HCT116 (cell line): ENCODE data around the gene WDFY2. TPM values are rescaled to one million over a fixed set of nuclear protein-coding genes. Genes with fewer than 3 reads are reported as not detected.

Experiments
- ATAC-seq: fragments of 200-7000 bp; cut with Tn5 transposase; 2 replicates; pipeline ENCODE4 v1.9.1; 2020; ENCODE audit warnings: mild to moderate bottlenecking, moderate library complexity
- BruUV-seq: library from RNA; stranded (reverse); fragments of 400-500 nt; replicated peaks from 2 replicates; lab custom pipeline; 2021; lab: Mats Ljungman, UMichigan
- CTCF ChIA-PET: fragments of 300-600 bp; sonication (Branson Sonifier 250); formaldehyde crosslinking; loops from one replicate; lab custom pipeline; 2021; ENCODE audit warnings: antibody characterized with exemption; lab: Charles Lee
- POLR2A ChIA-PET: fragments of 300-600, 350-600 bp; sonication (Branson Sonifier 250); formaldehyde crosslinking; loops from one replicate; lab custom pipeline; 2021; ENCODE audit warnings: antibody characterized with exemption; lab: Charles Lee
- RAD21 ChIA-PET, 2 experiments: fragments of 300-600 bp; sonication (Branson Sonifier 250); formaldehyde crosslinking; loops; one replicate each; lab custom pipeline; 2023; ENCODE audit warnings: low total read pairs in 2 of 2; ENCODE audit not compliant: uncharacterized antibody in 2 of 2, unreplicated experiment in 2 of 2, low non-redundant PET in 1 of 2; lab: Charles Lee
- DNase-seq: peaks from one replicate; pipeline ENCODE4 v3.0.0-alpha.2; 2010; ENCODE audit warnings: low read depth, low spot score
- H2AFZ ChIP-seq: fragments of 200-600 bp; shearing (Covaris generic), sonication (generic); 2 replicates; pipeline ENCODE4 v1.6.1; 2017; ENCODE audit warnings: low read depth, mixed run types, mixed read lengths, antibody characterized with exemption, low read length; ENCODE audit not compliant: poor library complexity, severe bottlenecking
- H3K27ac ChIP-seq: 2 replicates; pipeline ENCODE4 v1.5.1; 2012; ENCODE audit warnings: low read depth, low read length
- H3K27me3 ChIP-seq: fragments of 200-600 bp; sonication (generic); 2 replicates; pipeline ENCODE4 v1.6.1; 2016; ENCODE audit warnings: mixed run types, low read length, mixed read lengths; ENCODE audit not compliant: insufficient read depth
- H3K36me3 ChIP-seq, 2 experiments: fragments of 200-500 bp in 1 of 2; fragments of 200-600 bp in 1 of 2; sonication (Bioruptor generic) in 1 of 2; sonication (generic) in 1 of 2; 2 replicates each; pipeline versions ENCODE4 v1.5.1 to v1.6.1; 2014 to 2016; ENCODE audit warnings: low read length in 2 of 2, inconsistent platforms in 1 of 2, mixed read lengths in 1 of 2, mixed run types in 1 of 2; ENCODE audit not compliant: insufficient read depth in 2 of 2, control insufficient read depth in 1 of 2
- H3K4me1 ChIP-seq, 2 experiments: fragments of 200-600 bp in 1 of 2; sonication (generic) in 1 of 2; 2 replicates each; pipeline versions ENCODE4 v1.5.1 to v1.6.1; 2012 to 2017; ENCODE audit warnings: low read length in 2 of 2, inconsistent platforms in 1 of 2, mild to moderate bottlenecking in 1 of 2, mixed read lengths in 1 of 2, mixed run types in 1 of 2, moderate library complexity in 1 of 2; ENCODE audit not compliant: insufficient read depth in 2 of 2, control insufficient read depth in 1 of 2
- H3K4me2 ChIP-seq: fragments of 200-600 bp; sonication (generic); 2 replicates; pipeline ENCODE4 v1.6.1; 2017; ENCODE audit warnings: mixed run types, low read length, mixed read lengths
- H3K4me3 ChIP-seq, 2 experiments: fragments of 200-600 bp in 1 of 2; sonication (generic) in 1 of 2; replicated peaks in 1 of 2; 2 replicates each; pipeline ENCODE4 v1.5.1; 2011 to 2016; ENCODE audit warnings: low read length in 2 of 2, control low read depth in 1 of 2, low read depth in 1 of 2, mild to moderate bottlenecking in 1 of 2, mixed read lengths in 1 of 2, mixed run types in 1 of 2
- H3K79me2 ChIP-seq: fragments of 200-600 bp; sonication (generic); 2 replicates; pipeline ENCODE4 v1.6.1; 2017; ENCODE audit warnings: mild to moderate bottlenecking, mixed run types, low read length, moderate library complexity, mixed read lengths; ENCODE audit not compliant: insufficient read depth
- H3K9ac ChIP-seq: fragments of 200-600 bp; sonication (generic); 2 replicates; pipeline ENCODE4 v1.6.1; 2016; ENCODE audit warnings: low read length, mixed read lengths
- H3K9me2 ChIP-seq: fragments of 200-600 bp; sonication (generic), shearing (Covaris generic); 2 replicates; pipeline ENCODE4 v1.6.1; 2017; ENCODE audit warnings: mixed run types, mild to moderate bottlenecking, moderate library complexity; ENCODE audit not compliant: insufficient read depth
- H3K9me3 ChIP-seq, 2 experiments: fragments of 200-500 bp in 1 of 2; fragments of 200-600 bp in 1 of 2; sonication (Bioruptor generic) in 1 of 2; sonication (generic) in 1 of 2; 2 replicates each; pipeline ENCODE4 v1.6.1; 2014 to 2017; ENCODE audit warnings: low read length in 2 of 2, mixed read lengths in 2 of 2, inconsistent platforms in 1 of 2, low read depth in 1 of 2, mild to moderate bottlenecking in 1 of 2, mixed run types in 1 of 2, moderate library complexity in 1 of 2; ENCODE audit not compliant: control insufficient read depth in 1 of 2, insufficient read depth in 1 of 2
- H4K20me1 ChIP-seq: fragments of 200-600 bp; sonication (generic), shearing (Covaris generic); 2 replicates; pipeline ENCODE4 v1.6.1; 2017; ENCODE audit warnings: mixed run types, mild to moderate bottlenecking, moderate library complexity; ENCODE audit not compliant: insufficient read depth
- CEBPB ChIP-seq: IDR thresholded peaks from 2 replicates; pipeline ENCODE4 v1.6.1; 2012; ENCODE audit warnings: low read depth
- EGR1 ChIP-seq: IDR thresholded peaks from 2 replicates; pipeline ENCODE4 v1.6.1; 2012; ENCODE audit warnings: low read depth
- EZH2phosphoT487 ChIP-seq: fragments of 200-600 bp; IDR thresholded peaks from 2 replicates; pipeline ENCODE4 v1.6.1; 2018; ENCODE audit warnings: antibody characterized with exemption, borderline replicate concordance
- FOSL1 ChIP-seq: IDR thresholded peaks from 2 replicates; pipeline ENCODE4 v1.6.1; 2012; ENCODE audit warnings: low read depth
- JUND ChIP-seq: IDR thresholded peaks from 2 replicates; pipeline ENCODE4 v1.6.1; 2012
- POLR2AphosphoS5 ChIP-seq: IDR thresholded peaks from 2 replicates; pipeline ENCODE4 v1.6.1; 2011; ENCODE audit warnings: mild to moderate bottlenecking, low read depth, low read length, moderate library complexity
- RAD21 ChIP-seq: IDR thresholded peaks from 2 replicates; pipeline ENCODE4 v1.6.1; 2012; ENCODE audit warnings: low read depth, mild to moderate bottlenecking
- SIN3A ChIP-seq: IDR thresholded peaks from 2 replicates; pipeline ENCODE4 v1.6.1; 2012; ENCODE audit warnings: low read depth
- YY1 ChIP-seq: IDR thresholded peaks from 2 replicates; pipeline ENCODE4 v1.6.1; 2011; ENCODE audit warnings: low read length, low read depth, moderate library complexity, mild to moderate bottlenecking; ENCODE audit not compliant: insufficient replicate concordance; ENCODE audit errors: extremely low read depth
- ZNF274 ChIP-seq: fragments of 200-500 bp; sonication (Bioruptor generic); IDR thresholded peaks from 2 replicates; pipeline ENCODE4 v1.6.1; 2014; ENCODE audit warnings: mild to moderate bottlenecking, low read depth, low read length, inconsistent platforms
- intact Hi-C: fragments of 100-400 bp; cut with micrococcal nuclease; formaldehyde crosslinking; loops from 2 replicates; pipeline ENCODE4 v1.10.0; 2022
- total RNA-seq: library from RNA; stranded (reverse); gene quantifications from one replicate; pipeline ENCODE4 v1.2.1, GENCODE V29; 2021; ENCODE audit not compliant: unreplicated experiment
- TF ChIP-seq, protein P1 (sequence below): IDR thresholded peaks from 2 replicates; pipeline ENCODE4 v1.6.1; 2012
- TF ChIP-seq, protein P2 (sequence below): IDR thresholded peaks from 2 replicates; pipeline ENCODE4 v1.6.1; 2012; ENCODE audit warnings: low read depth
- TF ChIP-seq, protein P3 (sequence below): IDR thresholded peaks from 2 replicates; pipeline ENCODE4 v1.6.1; 2011; ENCODE audit warnings: mild to moderate bottlenecking, low read length, moderate library complexity; ENCODE audit not compliant: insufficient replicate concordance; ENCODE audit errors: extremely low read depth

The WDFY2 gene
- total RNA-seq, 1 experiment from 2014 or later, result 6.1 TPM

DNA sequence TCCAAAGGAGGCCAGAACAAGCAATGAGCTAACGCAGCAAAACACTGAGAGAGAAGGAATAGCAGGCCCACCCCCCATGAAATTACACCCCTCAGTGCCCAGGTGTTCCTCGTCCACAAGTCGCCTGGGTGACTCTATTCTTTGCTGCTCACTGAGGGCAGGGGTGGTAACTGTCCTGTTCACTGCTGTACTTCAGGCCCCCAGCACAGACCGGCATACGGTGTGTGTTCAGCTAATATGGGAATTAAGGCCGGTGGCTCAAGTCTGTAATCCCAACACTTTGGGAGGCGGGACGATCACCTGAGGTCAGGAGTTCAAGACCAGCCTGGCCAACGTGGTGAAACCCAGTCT, 187.8 kb downstream of the WDFY2 start:
- BruUV-seq, result no TSS peak
- Histone ChIP-seq H3K4me2 (no peak overlapping the region), H3K9ac (no peak overlapping the region), H3K79me2 (no peaks in the 10 kb centered on the region), H3K27me3 (no peaks in the 10 kb centered on the region), H3K27ac (no peak overlapping the region), H3K9me2 (no peaks in the 10 kb centered on the region), H3K36me3 (no peaks in the 10 kb centered on the region), H3K4me3 (no peak overlapping the region), H2AFZ (no peak overlapping the region), H3K4me1 (no peaks in the 10 kb centered on the region), H4K20me1 (no peaks in the 10 kb centered on the region), H3K9me3 (no peaks in the 10 kb centered on the region)
- DNase-seq (no peak), ATAC-seq (peak; percentile 36; the same call in 1 of the 2 replicates)
- TF ChIP-seq CEBPB (no peak), YY1 (no peak), EGR1 (no peak), ZNF274 (no peak), RAD21 (no peak), SIN3A (no peak), JUND (no peak), EZH2phosphoT487 (no peak), FOSL1 (no peak), POLR2AphosphoS5 (no peak)
- TF ChIP-seq, protein P1, sequence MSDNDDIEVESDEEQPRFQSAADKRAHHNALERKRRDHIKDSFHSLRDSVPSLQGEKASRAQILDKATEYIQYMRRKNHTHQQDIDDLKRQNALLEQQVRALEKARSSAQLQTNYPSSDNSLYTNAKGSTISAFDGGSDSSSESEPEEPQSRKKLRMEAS, result no peak
- TF ChIP-seq, protein P2, sequence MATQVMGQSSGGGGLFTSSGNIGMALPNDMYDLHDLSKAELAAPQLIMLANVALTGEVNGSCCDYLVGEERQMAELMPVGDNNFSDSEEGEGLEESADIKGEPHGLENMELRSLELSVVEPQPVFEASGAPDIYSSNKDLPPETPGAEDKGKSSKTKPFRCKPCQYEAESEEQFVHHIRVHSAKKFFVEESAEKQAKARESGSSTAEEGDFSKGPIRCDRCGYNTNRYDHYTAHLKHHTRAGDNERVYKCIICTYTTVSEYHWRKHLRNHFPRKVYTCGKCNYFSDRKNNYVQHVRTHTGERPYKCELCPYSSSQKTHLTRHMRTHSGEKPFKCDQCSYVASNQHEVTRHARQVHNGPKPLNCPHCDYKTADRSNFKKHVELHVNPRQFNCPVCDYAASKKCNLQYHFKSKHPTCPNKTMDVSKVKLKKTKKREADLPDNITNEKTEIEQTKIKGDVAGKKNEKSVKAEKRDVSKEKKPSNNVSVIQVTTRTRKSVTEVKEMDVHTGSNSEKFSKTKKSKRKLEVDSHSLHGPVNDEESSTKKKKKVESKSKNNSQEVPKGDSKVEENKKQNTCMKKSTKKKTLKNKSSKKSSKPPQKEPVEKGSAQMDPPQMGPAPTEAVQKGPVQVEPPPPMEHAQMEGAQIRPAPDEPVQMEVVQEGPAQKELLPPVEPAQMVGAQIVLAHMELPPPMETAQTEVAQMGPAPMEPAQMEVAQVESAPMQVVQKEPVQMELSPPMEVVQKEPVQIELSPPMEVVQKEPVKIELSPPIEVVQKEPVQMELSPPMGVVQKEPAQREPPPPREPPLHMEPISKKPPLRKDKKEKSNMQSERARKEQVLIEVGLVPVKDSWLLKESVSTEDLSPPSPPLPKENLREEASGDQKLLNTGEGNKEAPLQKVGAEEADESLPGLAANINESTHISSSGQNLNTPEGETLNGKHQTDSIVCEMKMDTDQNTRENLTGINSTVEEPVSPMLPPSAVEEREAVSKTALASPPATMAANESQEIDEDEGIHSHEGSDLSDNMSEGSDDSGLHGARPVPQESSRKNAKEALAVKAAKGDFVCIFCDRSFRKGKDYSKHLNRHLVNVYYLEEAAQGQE, result no peak
- TF ChIP-seq, protein P3, sequence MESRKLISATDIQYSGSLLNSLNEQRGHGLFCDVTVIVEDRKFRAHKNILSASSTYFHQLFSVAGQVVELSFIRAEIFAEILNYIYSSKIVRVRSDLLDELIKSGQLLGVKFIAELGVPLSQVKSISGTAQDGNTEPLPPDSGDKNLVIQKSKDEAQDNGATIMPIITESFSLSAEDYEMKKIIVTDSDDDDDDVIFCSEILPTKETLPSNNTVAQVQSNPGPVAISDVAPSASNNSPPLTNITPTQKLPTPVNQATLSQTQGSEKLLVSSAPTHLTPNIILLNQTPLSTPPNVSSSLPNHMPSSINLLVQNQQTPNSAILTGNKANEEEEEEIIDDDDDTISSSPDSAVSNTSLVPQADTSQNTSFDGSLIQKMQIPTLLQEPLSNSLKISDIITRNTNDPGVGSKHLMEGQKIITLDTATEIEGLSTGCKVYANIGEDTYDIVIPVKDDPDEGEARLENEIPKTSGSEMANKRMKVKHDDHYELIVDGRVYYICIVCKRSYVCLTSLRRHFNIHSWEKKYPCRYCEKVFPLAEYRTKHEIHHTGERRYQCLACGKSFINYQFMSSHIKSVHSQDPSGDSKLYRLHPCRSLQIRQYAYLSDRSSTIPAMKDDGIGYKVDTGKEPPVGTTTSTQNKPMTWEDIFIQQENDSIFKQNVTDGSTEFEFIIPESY, result no peak
- intact Hi-C loops, result no loop called here
- ChIA-PET RAD21 (no interaction called here), CTCF (no interaction called here), POLR2A (no interaction called here)
